Measurements from ENCODE around the gene CPLX3.

CPLX3 gene

DNA sequence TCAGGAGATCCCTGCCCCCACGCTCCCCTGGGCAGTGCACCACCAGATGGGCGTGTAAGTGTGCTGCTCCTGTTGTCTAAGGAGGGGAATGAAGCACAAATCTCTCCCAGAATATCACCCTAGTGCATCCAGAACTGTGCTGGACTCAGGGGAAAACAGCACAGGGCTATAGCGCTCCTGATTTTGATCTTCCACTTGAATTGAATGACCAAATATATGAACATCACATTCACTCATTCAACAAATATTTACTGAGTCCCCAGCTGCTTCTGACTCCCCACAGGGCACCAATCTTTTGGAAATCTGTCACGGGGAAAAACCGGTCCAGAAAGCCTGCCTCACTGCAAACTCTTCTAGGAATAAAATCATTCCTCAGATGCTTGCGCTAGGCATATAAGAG is 2.4 kb downstream of the CPLX3 start:
- DNase-seq (ENCODE audit: low read depth), result no peak

DNA sequence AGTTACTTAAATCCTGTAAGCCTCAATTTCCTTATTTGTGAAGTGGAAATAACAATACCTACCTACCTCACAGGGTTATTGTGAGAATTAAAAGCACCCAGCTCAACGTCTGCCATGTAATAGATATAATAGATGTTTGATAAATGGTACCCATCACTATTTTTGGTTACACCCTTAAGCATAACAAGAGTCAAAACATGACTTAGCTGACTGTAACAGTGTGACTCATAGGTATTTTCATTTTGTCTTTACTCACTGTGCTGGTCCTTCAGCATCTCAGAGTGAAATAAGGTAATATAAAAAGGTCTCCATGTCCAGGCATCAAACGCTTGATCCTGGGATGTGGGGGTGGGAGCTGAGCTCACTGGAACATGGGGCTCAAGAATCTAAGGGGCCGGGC is 3.1 kb downstream of the CPLX3 start:
- DNase-seq (ENCODE audit: low read depth), result no peak

DNA sequence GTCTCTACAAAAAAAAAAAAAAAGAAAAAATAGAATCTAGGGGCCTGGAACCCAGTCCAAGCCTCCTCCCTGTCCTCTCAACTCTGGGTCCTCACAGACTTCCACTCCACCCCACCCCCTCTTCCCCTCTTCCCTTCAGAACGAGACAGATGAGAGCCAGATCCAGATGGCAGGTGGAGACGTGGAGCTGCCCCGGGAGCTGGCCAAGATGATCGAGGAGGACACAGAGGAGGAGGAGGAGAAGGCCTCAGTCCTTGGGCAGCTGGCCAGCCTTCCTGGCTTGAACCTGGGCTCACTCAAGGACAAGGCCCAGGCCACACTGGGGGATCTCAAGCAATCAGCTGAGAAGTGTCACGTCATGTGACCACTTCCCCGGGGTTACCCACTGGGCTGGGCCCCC is 3.6 kb downstream of the CPLX3 start:
- DNase-seq (ENCODE audit: low read depth), result no peak

DNA sequence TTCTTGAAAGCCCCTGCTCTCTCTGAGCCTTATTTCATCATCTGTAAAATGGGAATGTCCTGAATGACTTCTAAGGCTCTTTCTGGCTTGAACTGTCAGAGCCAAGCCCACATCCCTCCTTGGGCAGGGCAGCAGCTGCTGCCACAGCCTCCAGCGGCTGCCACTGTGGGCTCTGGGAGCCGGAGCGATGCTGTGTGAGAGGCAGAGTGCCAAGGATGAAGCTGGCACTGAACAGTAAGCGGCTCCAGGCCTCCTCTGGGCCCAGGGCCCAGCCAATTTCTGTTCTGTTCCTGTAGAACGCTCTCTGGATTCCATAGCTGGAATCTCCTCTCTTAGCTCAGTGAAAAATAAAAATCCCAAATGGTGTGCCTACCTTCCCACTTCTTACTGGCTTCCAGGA is 4.4 kb downstream of the CPLX3 start:
- DNase-seq (ENCODE audit: low read depth), result no peak

- no peak for DNase-seq (ENCODE audit: low read depth)
Observed at GRCh38 chr15:74831813-74832495, 5.5 kb downstream of the CPLX3 start.

DNA sequence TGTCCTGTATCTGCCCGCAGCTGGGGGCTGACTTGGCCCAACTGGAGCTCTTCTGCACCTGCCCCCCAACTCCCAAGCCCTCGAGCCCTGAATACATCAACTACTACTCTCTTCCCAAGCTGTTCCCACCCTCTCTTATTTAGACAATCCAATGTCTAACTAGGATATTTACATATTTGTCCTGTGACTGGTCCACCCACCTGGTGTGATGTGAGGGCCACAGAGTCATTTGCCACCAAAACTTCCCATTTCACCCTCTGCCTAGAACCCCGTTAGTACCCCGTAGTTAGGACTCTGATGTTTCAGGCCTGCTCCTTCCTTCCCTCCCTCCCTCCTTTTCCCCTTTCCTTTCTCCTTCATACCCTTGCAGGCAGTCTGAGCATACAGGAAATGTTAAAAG is 6.4 kb downstream of the CPLX3 start:
- no peak for DNase-seq (ENCODE audit: low read depth)

- DNase-seq (ENCODE audit: low read depth), result no peak
Observed at GRCh38 chr15:74833376-74834107, 7.1 kb downstream of the CPLX3 start.

- peak; percentile 18 for DNase-seq (ENCODE audit: low read depth)
Observed at GRCh38 chr15:74835312-74835823, 8.9 kb downstream of the CPLX3 start.

DNA sequence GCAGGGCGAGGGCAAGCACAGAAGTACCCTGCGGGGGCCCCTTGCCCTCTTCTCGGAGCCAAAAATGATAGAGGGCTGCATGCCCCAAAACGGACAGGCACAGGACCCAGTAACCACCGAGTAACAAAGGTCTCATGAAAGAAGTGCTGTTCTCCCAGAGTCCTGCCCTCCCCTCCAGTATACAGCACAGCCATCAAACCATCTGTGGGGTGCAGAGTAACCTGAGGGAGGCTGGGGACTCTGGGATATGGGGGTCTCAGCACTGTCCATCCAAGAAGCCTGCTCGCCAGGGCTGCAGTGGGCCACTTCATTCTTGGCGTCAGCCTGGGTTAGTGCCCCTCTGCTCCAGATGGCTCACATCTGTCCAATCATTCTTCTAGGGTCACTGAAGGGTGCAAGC is 10.4 kb downstream of the CPLX3 start:
- no peak for DNase-seq (ENCODE audit: low read depth)

DNA sequence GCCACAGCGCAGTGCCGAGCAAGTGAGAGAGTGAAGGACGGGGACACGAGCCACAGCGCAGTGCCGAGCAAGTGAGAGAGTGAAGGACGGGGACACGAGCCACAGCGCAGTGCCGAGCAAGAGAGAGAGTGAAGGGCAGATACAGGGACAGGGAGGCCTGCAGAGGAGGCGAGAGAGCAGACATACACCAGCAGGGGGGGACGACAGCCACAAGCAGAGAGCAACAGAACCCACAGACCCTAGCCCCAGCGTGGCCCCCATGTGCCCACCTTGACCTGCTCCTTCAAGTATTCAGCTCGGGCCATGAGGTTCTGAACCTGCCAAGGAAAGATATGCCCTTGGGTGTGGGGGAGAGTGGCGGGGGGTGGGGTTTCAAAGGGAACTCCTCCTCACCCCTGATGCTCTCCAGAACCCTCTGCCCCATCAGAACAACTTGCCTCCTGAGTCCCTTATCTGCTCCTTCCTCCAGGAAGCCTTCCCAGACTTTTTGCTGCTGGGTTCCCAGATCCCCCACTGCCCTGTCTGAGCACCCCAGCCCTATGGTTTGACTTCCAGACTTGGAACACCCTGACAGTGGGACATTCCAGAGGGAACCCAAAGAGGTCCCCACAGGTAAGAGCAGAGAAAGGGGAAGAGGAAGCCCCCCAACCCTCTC is 11.2 kb downstream of the CPLX3 start:
- no peak for DNase-seq (ENCODE audit: low read depth)

DNA sequence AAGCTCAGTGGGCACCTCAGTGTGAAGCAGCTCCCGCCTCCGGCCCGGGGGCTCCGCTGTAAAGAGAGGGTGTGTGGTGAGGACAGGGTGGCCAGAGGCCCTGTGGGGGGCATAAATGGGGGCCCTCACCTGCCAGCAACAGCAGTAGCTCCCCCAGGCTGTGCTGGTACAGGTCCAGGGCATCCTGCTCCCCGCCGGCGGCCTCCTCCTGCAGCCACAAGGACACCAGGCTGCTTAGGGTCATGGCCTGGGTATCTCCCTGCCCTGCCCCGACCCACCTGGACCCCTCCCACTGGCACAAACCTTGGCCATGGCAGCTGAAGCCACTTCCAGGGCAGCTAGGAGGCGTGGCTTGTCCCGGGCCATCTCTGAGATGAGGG is 11.7 kb downstream of the CPLX3 start:
- no peak for DNase-seq (ENCODE audit: low read depth)

- DNase-seq (ENCODE audit: low read depth), result no peak
Observed at GRCh38 chr15:74838746-74839525, 12.5 kb downstream of the CPLX3 start.

- DNase-seq (ENCODE audit: low read depth), result no peak
Observed at GRCh38 chr15:74839526-74840395, 13.3 kb downstream of the CPLX3 start.

DNA sequence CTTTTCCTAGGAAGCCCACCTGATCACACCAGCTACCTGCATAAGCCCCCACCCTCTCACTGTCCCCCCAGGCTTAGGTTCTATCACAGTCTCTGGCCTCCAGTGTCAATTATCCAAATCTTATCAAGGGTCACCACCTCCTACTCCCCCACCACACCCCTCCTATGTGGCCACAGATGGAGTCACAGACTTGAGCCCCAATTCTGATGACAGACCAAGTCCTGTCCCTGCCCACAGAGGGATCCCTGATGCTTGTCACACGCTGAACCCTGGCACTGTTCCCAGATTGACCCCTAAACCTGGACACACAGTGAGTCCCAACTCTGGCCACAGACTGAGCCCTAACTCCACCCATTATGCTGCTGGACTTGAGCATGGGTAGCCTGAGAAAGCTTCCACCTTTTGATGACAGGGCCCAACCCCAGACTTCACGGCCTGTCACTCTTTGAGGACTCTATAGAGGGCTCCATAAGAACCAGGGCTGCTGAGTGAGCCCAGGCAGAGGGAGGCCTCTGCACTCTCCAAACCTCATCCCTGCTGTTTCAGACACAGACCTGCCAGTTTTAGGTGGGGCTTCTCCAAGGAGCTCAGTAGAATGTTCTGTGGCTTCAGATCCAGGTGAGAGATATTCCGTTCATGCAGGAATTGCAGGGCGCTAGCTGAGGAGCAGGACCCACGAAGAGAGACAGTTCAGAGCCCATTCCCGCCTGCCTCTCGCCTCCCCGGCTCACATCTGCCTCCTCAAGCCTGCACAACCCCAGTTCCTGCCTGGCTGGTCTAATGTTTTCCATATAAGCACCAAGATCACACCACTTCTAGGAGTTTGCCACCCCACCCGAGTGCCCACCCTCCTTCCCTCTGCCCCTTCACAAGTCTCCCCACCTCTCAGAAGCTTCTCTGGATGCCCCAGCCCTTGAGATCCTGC is 14.7 kb downstream of the CPLX3 start:
- DNase-seq (ENCODE audit: low read depth), result no peak

DNA sequence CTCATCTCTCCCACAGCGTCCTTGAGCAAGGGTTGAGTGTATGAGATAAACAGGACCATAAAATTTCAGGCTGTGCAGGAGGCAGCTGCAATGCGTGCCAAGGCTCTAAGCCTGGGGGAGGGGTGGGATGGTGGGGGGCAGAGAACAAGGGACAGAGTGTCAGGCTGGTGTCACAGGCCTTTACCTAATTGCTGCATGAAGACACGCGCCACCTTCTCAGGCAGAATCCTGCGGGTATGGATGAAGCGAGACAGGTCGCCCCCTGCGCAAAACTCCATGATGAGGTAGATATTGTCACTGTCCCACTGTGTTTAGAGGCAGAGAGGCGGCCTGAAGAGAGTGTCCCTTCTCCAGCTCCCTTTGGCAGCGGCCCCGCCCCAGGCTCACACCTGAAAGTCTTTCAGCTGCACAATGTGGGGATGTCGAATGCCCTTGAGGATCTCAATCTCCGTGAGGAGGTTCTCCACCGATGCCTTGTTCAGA is 15.5 kb downstream of the CPLX3 start:
- no peak for DNase-seq (ENCODE audit: low read depth)

- DNase-seq (ENCODE audit: low read depth), result peak; percentile 92
Observed at GRCh38 chr15:74842581-74843444, 16.4 kb downstream of the CPLX3 start, which contains the start of gene ULK3. Gene ULK3, minus strand, starts transcription at chr15:74843156. Its CDS starts 51 bp downstream, at chr15:74843105.

DNA sequence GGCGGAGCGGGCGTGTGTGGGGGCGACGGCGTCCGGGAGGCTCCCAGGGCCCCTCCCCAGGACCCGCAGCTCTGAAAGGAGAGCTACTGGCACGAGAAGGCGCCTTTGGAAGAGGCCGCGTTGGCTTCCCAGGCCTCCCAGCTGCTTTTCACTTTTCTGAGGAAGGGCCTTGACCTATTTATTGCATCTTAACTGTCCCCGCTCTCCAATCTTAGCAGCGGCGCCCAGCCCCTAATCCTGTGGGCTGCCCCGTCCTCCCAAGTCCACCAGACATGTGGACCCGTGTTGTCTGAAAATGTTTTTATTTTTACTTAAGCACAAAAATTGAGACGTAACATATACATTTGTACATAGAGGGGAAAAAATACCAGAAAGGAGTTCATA is 17.0 kb downstream of the CPLX3 start:
- no peak for DNase-seq (ENCODE audit: low read depth)

DNA sequence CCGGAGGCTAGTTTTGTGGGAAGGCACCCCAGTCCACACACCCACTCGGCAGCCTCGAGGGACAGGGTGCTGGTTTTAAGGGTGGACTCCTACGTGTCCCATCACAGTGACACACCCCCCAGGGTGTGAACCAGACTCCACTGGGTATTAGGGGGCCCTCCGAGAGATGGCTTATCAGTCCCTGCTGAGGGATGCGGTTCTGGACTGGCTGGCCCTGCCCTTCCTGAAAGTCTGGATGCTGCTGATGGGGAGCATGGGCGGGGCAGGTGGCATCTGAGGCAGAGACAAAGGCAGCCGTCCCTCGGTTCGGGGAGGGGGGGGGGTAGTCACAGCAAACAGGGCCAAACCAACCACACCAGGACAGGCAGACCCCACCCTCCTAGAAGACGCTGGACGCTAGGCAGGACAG is 17.5 kb downstream of the CPLX3 start:
- DNase-seq (ENCODE audit: low read depth), result no peak

Measured in activated T-helper 1 cell treated with Interleukin-2 at 50 U/mL for 16 hours (primary cell).